Embryonic facial prominence (tissue), 1 donor: ENCODE data around the gene MGLL.
"Not testable (repeated sequence)": the region's sequence is repeated elsewhere in the genome, so short reads cannot be mapped to it uniquely, and the experiment has no call there.

Experiments
- DNase-seq: peaks from one replicate; pipeline ENCODE4 v3.0.0-alpha.2; 2016; ENCODE audit errors: extremely low spot score

MGLL gene

DNA sequence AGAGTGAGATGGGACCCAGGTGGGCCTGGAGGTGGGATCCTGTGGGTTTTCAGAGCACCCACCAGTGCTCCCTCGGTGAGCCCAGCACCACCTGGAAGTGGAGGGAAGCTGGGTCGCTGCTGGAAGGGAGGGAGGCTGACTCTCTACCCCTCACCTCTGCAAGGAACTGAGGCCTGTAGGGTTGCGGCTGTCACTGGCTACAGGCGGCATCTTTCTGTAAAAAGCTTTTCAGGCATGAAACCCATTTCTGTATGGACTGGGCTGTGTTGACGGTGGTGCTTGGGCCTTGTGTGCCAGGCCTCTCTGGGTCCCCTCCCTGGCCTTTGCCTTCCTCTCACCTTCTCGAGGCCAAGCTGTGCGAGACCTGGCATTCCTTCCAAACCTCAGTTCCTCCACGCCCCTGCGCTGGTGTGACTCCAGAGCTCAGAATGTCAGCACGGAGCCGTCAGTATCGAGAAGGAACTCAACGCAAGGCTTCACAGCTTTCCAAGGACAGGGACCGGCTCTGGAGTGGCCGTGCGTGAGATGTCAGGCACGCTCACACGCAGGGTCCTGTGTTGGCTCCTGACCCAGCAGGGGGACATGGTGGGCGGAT is 133.0 kb downstream of the MGLL start:
- no peak for DNase-seq

DNA sequence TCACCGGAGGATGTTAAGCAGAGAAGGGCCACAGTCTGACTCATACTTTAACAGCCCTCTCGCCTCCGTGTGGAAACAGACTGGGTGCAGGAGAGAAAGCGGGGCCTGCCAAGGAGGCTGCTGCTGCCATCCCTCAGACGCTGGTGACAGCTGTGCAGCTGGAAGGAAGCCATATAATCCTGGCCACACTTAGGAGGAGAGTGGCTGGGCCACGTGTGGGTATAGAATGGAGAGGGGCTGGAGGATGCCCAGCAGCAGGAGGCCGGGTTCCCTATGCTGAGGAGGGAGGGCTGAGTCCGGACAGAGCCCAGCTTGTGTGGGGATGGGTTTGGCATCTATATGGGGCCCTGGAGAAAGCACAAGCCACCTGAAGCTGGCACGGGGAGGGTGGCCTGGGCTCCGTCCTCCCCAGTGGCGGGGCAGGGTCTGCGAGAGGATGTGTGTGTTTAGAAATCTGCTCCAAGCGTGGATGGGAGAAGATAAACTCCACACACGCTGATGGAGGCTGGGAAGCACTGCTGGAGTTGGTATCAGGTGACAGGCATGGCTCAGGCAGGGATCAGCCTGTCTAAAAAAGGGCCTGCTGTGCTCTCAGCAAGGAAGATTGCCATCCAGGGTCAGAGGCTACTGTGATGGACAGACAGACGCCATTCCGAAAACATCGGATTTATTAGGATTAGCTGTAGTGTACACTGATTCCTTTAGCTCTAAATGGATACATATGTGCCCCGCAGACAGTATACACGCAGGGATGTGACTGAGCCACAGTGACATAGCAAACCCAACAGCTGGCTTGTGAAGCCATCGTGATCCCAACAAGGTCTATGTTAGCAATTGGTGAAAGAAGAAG is 133.7 kb downstream of the MGLL start:
- no peak for DNase-seq

DNA sequence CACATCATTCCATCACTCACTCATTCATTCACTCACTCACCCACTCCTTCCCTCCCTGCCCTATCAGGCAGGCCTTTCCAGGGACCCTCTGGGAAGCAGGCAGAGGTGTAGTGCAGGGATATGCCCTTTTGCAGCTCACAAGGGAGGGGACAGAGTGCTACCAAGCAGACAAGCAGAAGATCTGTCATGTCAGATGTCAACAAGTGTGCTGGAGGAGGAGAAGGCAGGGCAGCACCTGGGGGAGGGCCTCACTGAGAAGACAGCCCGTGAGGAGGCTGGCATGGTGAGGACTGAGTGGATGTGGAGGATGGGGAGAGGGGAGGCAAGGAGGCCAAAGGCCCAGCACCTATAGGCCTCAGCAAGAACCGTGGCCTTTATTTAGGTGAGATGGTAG is 134.3 kb downstream of the MGLL start:
- DNase-seq: no peak

DNA sequence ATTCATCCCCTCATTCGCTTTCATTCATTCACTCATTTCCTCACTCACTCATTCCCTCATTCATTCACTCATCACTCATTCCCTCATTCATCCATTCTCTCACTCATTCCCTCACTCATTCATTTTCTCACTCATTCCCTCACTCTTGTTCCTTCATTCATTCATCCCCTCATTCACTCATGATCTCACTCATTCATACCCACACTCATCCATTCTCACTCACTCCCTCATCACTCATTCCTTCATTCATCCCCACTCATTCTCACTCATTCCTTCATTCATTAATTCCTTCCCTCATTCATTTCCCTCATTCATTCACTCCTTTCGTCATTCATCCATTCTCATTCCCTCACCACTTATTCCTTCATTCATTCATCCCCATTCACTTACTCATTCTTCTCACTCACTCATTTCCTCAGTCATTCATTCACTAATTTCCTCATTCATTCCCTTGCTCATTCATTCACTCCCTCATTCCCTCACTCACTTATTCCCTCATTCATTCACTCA is 135.0 kb downstream of the MGLL start:
- DNase-seq: no peak

DNA sequence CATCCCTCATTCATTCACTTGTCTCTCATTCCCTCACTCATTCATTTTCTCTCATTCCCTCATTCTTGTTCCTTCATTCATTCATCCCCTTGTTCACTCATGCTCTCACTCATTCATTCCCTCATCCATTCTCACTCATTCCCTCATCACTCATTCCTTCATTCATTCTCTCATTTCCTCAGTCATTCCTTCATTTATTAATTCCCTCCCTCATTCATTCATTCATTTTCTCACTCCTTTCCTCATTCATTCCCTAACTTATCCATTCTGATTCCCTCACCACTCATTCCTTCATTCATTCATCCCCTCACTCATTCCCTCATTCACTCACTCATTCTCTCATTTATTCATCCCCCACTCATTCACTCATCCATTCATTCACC is 135.8 kb downstream of the MGLL start:
- DNase-seq: no peak

DNA sequence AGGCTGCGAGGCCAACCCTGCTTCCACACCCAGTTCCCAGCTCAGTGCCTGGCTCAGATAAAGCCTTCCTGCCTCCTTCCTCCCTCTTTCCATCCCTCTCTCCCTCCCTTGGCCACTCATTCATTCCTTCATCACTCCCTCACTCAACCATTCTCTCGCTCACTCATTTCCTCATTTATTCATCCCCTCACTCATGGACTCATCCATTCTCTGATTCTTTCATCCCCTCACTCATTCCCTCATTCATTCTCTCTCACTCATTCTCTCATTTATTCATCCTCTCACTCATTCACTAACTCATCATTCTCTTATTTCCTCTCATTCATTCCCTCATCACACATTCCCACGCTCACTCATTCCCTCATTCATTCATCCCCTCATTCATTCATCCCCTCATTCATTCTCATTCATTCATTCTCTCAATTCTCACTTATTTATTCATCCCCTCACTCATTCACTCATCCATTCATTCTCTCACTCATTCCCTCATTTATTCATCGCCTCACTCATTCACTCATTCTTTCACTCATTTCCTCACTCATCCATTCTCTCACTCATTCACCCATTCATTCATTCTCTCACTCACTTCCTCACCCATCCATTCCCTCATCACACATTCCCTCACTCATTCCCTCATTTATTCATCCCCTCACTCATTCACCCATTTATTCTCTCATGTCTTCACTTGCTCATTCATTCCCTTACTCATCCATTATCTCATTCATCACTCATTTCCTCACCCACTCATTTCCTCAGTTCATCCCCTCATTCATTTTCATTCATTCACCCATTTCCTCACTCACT is 136.4 kb downstream of the MGLL start:
- no peak for DNase-seq

DNA sequence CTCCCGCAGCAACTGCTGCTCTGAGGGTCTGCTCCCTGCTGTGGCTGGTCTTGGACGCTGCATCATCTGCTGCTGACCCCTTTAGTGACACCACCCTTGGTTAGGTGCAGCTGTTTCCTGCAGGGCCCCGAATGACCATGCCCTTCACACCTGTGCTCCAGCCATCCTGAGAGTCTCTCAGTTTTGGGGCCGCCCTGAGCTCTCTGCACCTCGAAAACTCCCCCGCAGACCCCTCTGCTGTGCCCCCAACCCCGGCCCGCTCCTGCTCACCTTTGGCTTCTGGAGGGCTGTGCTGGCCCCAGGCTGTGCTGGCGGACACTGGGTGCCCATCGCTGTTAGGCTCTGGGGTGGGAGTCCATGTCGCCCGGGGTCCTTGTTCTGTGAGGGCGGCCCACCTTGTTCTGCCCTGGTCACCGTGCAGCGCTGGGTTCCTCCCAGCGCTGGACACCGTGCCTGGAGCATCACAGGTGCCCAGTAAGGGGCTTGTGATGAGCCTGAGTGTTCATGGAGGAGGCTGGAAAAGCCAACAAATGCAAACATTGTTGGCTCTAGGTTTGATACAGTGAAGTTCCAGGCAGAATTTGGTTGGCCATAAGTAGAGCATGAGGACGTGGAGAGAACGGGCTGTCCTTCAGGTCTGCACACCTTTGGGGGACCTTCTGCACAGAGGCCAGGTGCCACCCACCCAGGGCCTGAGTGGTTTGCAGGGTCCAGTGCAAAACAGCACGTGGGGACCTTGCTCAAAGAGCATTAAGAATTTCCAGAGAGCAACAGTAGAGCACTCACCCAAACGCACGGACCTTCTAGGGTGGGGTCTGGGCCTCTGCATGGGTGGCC is 137.2 kb downstream of the MGLL start:
- DNase-seq: no peak

DNA sequence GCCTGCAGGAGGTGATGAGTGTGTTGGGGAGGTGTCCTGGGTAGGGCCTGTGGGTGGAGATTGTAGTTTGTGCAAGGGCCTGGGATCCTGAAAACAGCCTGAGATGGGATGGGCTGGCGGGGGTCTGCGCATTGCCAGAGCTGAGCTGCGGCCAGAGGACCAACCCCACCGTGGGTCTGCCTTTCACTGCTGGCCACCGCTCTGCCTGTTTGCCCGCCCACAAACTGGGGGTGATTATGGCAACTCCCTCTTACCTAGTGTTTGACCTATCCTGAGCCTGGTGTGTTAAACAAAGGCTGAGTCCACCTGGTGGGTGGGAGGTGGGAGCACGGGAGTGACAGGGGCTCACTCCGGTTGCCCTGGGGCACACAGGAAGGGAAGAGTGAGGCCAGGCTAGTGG is 139.8 kb downstream of the MGLL start:
- DNase-seq: no peak

DNA sequence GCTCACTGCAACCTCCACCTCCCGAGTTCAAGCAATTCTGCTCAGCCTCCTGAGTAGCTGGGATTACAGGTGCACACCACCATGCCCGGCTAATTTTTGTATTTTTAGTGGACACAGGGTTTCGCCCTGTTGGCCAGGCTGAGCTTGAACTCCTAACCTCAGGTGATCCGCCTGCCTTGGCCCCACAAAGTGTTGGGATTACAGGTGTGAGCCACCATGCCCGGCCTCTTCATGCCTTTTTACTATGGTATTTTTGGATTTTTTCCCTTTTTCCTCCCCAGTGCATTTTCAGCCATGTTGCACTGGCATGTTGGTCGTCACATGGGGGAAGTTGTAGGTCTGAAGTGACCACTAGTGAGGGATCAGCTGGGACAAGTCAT is 140.2 kb downstream of the MGLL start:
- not testable (repeated sequence) for DNase-seq

DNA sequence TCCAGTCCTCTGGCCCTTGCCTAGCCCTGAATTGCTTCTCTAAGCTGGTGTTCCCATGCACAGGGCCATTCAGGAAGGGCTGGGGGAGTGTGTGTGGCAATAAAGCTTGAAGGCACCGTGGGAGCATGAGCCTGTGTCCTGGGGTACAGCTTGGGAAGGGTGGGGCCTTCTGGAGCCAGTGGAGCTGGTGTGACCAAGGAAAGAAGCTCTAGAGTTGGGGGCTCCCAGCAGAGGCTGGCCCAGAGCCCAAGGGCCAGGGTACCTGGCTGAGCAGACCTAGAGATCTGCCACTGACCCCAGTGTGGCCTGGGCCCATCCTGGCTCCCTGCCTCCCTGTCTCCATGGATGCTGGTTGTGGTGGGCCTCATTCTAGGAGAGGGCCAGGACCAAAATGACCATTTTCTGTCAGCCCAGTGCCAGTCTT is 141.5 kb downstream of the MGLL start:
- no peak for DNase-seq

DNA sequence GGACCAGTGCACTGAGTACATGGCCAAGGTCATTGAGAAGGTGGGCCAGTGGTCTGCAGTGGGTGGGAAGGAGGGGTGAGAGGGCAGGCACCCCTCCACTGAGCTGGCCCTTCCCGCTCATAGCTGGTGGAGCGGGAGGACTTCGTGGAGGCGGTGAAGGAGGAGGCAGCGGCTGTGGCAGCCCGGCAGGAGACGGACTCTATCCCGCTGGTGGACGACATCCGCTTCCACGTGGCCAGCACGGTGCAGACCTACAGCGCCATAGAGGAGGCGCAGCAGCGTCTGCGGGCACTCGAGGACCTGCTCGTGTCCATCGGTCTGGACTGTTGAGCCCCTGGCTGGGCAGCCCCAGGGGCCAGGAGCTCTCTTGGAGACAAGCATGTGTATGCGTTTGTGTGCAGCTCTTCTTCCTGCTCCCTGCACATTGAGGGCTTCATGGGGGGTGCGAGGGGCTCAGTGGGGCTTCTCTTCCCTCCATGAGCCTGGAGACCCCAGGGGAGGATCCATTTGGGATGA is 142.1 kb downstream of the MGLL start:
- no peak for DNase-seq

DNA sequence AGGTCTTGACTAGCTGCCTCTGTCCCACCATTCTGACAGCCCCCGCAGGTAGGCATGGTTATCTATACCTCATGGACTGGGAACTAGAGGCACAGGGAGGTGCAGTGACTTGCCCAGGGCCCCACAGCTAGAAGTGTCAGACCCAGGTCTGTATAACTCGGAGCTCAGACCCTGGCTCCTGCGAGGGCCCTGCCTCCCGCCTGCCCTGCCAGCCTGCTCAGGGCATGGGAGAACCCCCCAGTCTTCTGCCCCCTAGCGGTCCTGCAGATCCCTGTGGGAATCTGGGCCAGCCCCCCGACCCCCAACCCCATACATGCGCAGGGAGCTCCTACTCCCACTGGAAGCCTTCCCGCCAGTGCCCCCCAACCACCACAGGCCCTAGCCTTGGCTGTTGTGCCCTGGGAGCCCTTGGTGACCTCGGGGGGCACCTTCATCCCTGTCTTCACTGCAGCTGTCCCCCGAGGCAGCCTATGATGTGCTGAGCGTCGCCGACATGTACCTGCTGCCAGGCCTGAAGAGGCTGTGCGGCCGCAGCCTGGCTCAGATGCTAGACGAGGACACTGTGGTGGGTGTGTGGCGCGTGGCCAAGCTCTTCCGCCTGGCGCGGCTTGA is 142.7 kb downstream of the MGLL start:
- DNase-seq: no peak

DNA sequence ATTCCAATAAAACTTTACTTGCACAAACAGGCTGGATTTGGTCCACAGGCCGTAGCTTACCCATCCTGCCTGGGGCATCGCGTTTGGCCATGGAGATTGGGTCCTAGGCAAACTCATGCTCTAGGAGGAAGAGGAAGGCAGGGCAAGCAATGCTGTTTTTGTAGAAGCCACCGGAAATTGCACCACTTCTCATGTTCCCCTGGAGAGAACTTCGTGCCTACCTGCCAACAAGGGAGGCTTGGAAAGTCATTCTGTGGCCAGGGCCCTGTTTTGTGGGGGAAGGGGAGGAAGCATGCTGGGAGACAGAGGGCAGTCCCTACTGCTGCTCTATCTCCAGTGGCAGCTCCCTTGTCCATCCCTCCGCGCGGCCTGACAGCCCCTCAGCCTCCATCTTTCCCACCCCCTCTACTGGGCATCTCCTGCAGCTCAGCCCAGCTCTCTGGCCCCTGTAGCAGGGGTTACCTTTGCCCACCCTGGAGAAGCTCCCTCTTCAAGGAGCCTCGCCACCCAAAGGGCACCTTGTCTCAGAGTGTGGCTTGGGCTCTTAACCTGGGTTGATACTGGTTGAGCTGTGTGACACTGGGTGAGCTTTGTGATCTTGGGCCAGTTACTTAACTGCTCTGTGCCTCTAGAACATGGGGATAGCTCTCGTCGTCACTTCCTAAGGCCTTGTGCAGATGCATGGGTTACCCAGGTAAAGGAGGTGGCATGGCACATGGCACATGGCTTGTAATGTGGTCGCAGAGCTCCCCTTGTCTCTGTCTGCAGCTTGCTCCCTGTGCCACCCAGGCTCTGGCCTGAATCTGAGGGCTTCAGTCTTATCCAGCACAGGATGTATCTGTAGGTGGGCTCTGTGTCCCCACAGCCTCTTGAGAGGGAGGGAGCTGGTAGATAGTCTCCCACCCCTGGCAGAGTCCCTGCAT is 143.4 kb downstream of the MGLL start:
- DNase-seq: no peak

DNA sequence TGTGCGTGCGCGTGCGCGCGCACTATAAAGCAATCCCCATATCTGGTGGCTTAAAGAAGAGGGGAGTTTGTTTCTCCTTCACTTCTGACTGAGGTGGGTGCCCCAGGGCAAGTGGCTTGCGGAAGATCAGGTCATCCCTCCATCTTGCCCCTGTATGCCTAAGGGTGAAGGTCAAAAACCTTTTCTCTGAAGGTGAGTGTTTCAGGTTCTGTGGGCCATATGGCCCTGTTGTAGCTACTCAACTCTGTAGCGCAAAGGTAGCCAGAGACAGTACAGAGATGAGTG is 144.1 kb downstream of the MGLL start:
- no peak for DNase-seq

DNA sequence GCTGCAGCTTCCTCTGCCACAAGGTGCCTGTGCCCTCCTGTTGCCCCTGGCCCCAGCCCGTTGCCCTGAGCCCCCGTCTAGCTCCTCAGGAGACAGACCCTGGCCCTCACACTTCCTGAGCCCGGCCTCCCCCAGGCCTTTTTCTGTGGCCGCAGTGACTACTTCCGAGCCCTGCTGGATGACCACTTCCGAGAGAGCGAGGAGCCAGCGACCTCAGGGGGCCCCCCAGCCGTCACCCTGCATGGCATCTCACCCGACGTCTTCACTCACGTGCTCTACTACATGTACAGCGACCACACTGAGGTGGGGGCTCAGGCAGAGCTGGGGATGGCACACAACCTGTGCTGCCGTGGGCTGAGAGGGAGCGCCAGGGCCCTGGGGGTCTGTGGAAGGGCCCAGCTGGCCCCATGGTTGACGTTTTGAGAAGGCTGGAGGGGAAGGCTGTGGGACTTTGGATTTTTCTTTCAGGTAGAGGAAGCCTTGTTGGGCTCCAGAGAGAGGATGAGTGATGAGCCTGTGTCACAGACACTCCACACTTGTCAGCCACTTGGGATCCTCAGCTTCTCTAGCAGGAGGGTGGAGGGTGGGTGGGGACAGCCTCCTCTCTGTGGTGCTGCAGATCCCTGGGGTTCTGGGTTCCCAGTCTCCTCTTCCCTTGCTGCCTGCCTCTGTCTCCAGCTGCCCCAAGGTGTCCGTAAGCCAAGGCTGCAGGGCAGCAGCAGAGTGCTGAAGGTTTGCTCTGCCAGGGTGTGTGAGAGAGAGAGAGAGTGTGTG is 144.6 kb downstream of the MGLL start:
- no peak for DNase-seq

DNA sequence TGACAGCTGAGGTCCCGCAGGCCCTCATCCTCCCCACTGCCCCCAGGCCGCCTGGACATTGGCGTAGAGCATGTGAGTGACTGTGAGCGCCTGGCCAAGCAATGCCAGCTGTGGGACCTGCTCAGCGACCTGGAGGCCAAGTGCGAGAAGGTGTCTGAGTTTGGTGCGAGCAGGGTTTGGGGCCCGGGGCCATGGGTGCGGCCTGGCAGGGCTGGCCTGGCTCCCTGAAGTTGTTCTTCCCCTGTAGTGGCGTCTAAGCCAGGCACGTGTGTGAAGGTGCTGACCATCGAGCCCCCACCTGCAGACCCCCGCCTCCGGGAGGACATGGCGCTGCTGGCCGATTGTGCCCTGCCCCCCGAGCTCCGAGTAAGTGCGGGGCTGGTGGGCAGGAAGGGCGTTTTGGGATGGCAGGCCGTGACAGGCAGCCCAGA is 145.4 kb downstream of the MGLL start:
- no peak for DNase-seq

DNA sequence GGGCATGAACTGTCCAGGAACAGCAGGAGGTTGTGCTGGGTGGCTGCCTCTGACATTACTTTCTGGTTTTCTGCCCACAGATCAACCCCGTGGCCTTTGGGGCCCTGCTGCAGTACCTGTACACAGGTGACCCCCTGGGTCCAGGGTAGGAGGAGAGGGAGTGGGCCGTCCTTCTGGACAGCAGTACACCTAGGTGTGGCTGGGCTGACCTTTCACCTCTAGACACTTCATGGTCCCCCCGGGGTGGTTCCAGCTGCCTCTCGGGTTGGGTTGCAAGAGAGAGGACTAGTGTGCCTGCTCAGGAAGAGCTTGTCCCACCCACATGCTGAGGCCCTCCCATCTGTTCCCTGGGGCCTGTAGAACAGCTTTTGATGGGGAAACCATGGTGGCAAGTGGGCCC is 145.9 kb downstream of the MGLL start:
- DNase-seq: no peak

DNA sequence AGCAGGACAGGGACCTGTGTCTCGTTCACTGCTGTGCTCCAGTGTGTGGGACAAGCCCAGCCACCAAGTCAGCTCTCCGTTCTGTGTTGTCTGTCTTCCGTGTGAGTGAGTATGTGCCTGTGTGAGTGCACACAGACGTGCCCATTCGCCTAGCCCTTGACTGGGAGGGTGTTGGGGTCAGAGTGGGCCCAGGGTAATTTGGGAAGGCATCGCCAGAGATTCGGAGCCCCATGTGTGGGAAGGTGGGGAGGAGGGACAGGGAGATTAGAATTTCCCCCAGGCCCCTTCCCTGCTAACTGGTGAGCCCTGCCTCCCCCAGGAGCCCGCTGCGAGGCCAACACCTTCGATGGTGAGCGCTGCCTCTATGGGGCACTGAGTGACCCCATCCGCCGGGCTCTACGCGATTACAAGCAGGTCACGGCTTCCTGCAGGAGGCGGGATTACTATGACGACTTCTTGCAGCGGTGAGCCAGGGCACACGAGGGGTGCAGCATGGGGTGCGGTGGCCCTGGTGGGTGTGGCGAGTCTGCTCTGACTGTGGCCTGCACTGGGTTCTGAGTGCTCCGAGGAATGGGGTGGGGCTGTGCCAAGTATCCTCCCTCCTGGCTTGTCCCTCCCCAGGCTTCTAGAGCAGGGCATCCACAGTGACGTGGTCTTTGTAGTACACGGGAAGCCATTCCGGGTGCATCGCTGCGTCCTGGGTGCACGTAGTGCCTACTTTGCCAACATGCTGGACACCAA is 146.5 kb downstream of the MGLL start:
- DNase-seq: no peak

DNA sequence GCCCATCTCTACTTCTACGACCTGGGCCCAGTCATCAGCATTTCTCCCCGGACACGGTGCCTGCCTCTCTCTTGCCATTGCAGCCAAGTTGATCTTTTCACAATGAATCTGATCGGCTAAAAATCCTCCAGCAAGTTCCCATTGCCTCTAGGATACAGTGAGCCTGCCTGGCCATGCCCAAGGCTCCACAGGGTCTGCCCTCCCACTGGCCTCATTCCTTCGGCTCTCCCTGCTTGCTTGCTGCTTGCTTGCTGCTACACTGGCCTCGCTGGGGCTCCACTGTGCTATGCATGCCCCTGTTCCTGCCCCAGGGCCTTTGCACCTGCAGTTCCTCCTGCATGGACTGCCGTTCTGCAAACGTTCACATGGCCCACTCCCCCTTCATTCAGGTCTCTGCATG is 147.5 kb downstream of the MGLL start:
- DNase-seq: no peak
